SK-N-SH (cell line): Measurements from ENCODE around the gene VSIG10L. TPM values are rescaled to one million over a fixed set of nuclear protein-coding genes. Genes with fewer than 3 reads are reported as not detected.

Experiments used
- CTCF ChIA-PET: fragments of 300-600, 350-600 bp; formaldehyde crosslinking; extraction: SDS; loops from one replicate; lab custom pipeline; 2021; lab: Yijun Ruan, JAX
- POLR2A ChIA-PET: fragments of 350-600 bp; sonication (Branson Sonifier 250); formaldehyde crosslinking; extraction: SDS; loops from one replicate; lab custom pipeline; 2020; ENCODE audit warnings: antibody characterized with exemption, inconsistent platforms; lab: Yijun Ruan, JAX
- DNase-seq: peaks from one replicate; pipeline ENCODE4 v3.0.0; 2012
- H2AFZ ChIP-seq: fragments of 200-600 bp; sonication (generic); 2 replicates; pipeline ENCODE4 v1.8.1; 2016; ENCODE audit warnings: antibody characterized with exemption, mild to moderate bottlenecking, low read depth
- H3F3A ChIP-seq: fragments of 200-600 bp; sonication (generic); replicated peaks from 2 replicates; pipeline ENCODE3; 2016; ENCODE audit warnings: antibody characterized with exemption, mild to moderate bottlenecking; ENCODE audit not compliant: insufficient read depth
- H3K27ac ChIP-seq, 2 experiments: fragments of 200-500 bp in 1 of 2; fragments of 200-600 bp in 1 of 2; sonication (Bioruptor generic) in 1 of 2; sonication (generic), shearing (Covaris generic) in 1 of 2; 2 replicates each; pipeline versions ENCODE4 v1.5.1 to v1.6.1; 2014 to 2016; ENCODE audit warnings: low read depth in 2 of 2, inconsistent platforms in 1 of 2, low read length in 1 of 2, mild to moderate bottlenecking in 1 of 2, mixed read lengths in 1 of 2
- H3K27me3 ChIP-seq: fragments of 200-600 bp; sonication (generic), shearing (Covaris generic); 2 replicates; pipeline ENCODE4 v1.6.1; 2016; ENCODE audit warnings: mixed run types; ENCODE audit not compliant: insufficient read depth
- H3K36me3 ChIP-seq, 2 experiments: fragments of 200-500 bp in 1 of 2; fragments of 200-600 bp in 1 of 2; sonication (Bioruptor generic) in 1 of 2; sonication (generic) in 1 of 2; replicated peaks in 1 of 2; 2 replicates each; pipeline versions ENCODE3 to v1.5.1; 2014 to 2016; ENCODE audit warnings: low read length in 1 of 2, mild to moderate bottlenecking in 1 of 2; ENCODE audit not compliant: insufficient read depth in 2 of 2, control insufficient read depth in 1 of 2
- H3K4me1 ChIP-seq, 2 experiments: fragments of 200-500 bp in 1 of 2; fragments of 200-600 bp in 1 of 2; sonication (Bioruptor generic) in 1 of 2; sonication (generic), shearing (Covaris generic) in 1 of 2; 2 replicates each; pipeline versions ENCODE4 v1.5.1 to v1.6.1; 2014 to 2016; ENCODE audit warnings: low read depth in 1 of 2, low read length in 1 of 2, mixed run types in 1 of 2; ENCODE audit not compliant: insufficient read depth in 2 of 2, control insufficient read depth in 1 of 2
- H3K4me2 ChIP-seq: fragments of 200-600 bp; sonication (generic), shearing (Covaris generic); 2 replicates; pipeline ENCODE4 v1.6.1; 2017; ENCODE audit warnings: mixed run types
- H3K4me3 ChIP-seq, 2 experiments: fragments of 200-500 bp in 1 of 2; fragments of 200-600 bp in 1 of 2; sonication (Bioruptor generic) in 1 of 2; sonication (generic), shearing (Covaris generic) in 1 of 2; 2 replicates each; pipeline versions ENCODE4 v1.5.1 to v1.8.1; 2014 to 2016; ENCODE audit warnings: low read depth in 2 of 2, inconsistent platforms in 1 of 2, low read length in 1 of 2, mild to moderate bottlenecking in 1 of 2, mixed read lengths in 1 of 2, moderate library complexity in 1 of 2
- H3K79me2 ChIP-seq: fragments of 200-600 bp; sonication (generic); 2 replicates; pipeline ENCODE4 v1.8.1; 2017; ENCODE audit warnings: mild to moderate bottlenecking; ENCODE audit not compliant: insufficient read depth
- H3K9ac ChIP-seq: fragments of 200-600 bp; sonication (generic); 2 replicates; pipeline ENCODE4 v1.6.1; 2017; ENCODE audit warnings: mixed run types
- H3K9me2 ChIP-seq: fragments of 200-600 bp; sonication (generic); 2 replicates; pipeline ENCODE4 v1.6.1; 2017; ENCODE audit warnings: mixed run types
- H3K9me3 ChIP-seq: fragments of 200-600 bp; sonication (generic); 2 replicates; pipeline ENCODE4 v1.6.1; 2017; ENCODE audit warnings: mixed run types, mild to moderate bottlenecking, moderate library complexity
- H4K20me1 ChIP-seq: fragments of 200-600 bp; sonication (generic); 2 replicates; pipeline ENCODE4 v1.6.1; 2017; ENCODE audit warnings: mild to moderate bottlenecking, mixed run types; ENCODE audit not compliant: insufficient read depth
- CTCF ChIP-seq: fragments of 200-600 bp; sonication (generic); IDR thresholded peaks from 2 replicates; pipeline ENCODE4 v1.6.1; 2017; ENCODE audit warnings: antibody characterized with exemption, mild to moderate bottlenecking, moderate library complexity
- ELF1 ChIP-seq: IDR thresholded peaks from 2 replicates; pipeline ENCODE4 v1.4.0; 2012
- EZH2phosphoT487 ChIP-seq: fragments of 200-600 bp; sonication (generic); IDR thresholded peaks from 2 replicates; pipeline ENCODE4 v1.6.1; 2017; ENCODE audit warnings: low read depth, mixed run types, mild to moderate bottlenecking, antibody characterized with exemption, moderate library complexity, borderline replicate concordance
- FOXJ3 ChIP-seq: sonication (generic); formaldehyde crosslinking; IDR thresholded peaks from 2 replicates; pipeline ENCODE4 v1.5.1; 2020; ENCODE audit warnings: mild to moderate bottlenecking, missing genetic modification reagents
- FOXM1 ChIP-seq: IDR thresholded peaks from 2 replicates; pipeline ENCODE4 v1.4.0; 2012; ENCODE audit warnings: low read depth, mild to moderate bottlenecking
- GABPA ChIP-seq: IDR thresholded peaks from 2 replicates; pipeline ENCODE4 v1.4.0; 2012; ENCODE audit warnings: low read depth, mild to moderate bottlenecking
- GATA2 ChIP-seq: sonication (generic); formaldehyde crosslinking; IDR thresholded peaks from 2 replicates; pipeline ENCODE4 v1.5.0; 2020; ENCODE audit warnings: mild to moderate bottlenecking, missing genetic modification reagents
- JUND ChIP-seq: IDR thresholded peaks from 2 replicates; pipeline ENCODE4 v1.4.0; 2012
- MAX ChIP-seq: IDR thresholded peaks from 2 replicates; pipeline ENCODE4 v1.4.0; 2012; ENCODE audit warnings: low read depth
- MEF2A ChIP-seq: IDR thresholded peaks from 2 replicates; pipeline ENCODE4 v1.4.0; 2012; ENCODE audit warnings: low read depth, borderline replicate concordance
- POLR2AphosphoS5 ChIP-seq: IDR thresholded peaks from 2 replicates; pipeline ENCODE4 v1.6.1; 2012; ENCODE audit warnings: low read depth, low read length
- RAD21 ChIP-seq: IDR thresholded peaks from 2 replicates; pipeline ENCODE4 v1.6.1; 2012; ENCODE audit warnings: mild to moderate bottlenecking, low read length
- REST ChIP-seq: IDR thresholded peaks from 2 replicates; pipeline ENCODE4 v1.6.1; 2012; ENCODE audit warnings: mild to moderate bottlenecking, low read depth, low read length, moderate library complexity
- SMC3 ChIP-seq: IDR thresholded peaks from 2 replicates; pipeline ENCODE4 v1.6.1; 2012; ENCODE audit warnings: low read depth, low read length, improper control_type of control experiment
- TAF1 ChIP-seq: IDR thresholded peaks from 2 replicates; pipeline ENCODE4 v1.6.1; 2012; ENCODE audit warnings: low read depth, mild to moderate bottlenecking, low read length, moderate library complexity, borderline replicate concordance
- TEAD4 ChIP-seq: IDR thresholded peaks from 2 replicates; pipeline ENCODE4 v1.4.0; 2012; ENCODE audit warnings: mild to moderate bottlenecking, borderline replicate concordance; ENCODE audit not compliant: insufficient read depth
- ZBTB33 ChIP-seq: IDR thresholded peaks from 2 replicates; pipeline ENCODE4 v1.4.0; 2012; ENCODE audit warnings: low read depth, borderline replicate concordance
- WGBS: methylation state at CpG from one replicate; pipeline ENCODE4 v1.1.6; 2017; ENCODE audit warnings: low lambda C conversion rate; 5-methylcytosine and 5-hydroxymethylcytosine counted together
- polyA plus RNA-seq, 3 experiments: library from polyadenylated mRNA; depleted of rRNA; stranded (reverse); fragments of >200 nt; gene quantifications; 2 replicates each; pipeline ENCODE4 v1.2.3, GENCODE V29; 2012

VSIG10L gene
- polyA plus RNA-seq, 1 of the 3 experiments (the other 2 are of a cell fraction), result 2.7 TPM

GRCh38 chr19:51346742-51347141 is 4.8 kb upstream of the VSIG10L start (continued):
- no peak for TF ChIP-seq EZH2phosphoT487
- no peak for TF ChIP-seq RAD21
- no peak for TF ChIP-seq GATA2 (CRISPR knock-in tag)
- TF ChIP-seq ELF1, result no peak

GRCh38 chr19:51345076-51345620 is 3.2 kb upstream of the VSIG10L start:
- Histone ChIP-seq H3K9ac (no peak overlapping the region), H3F3A (peaks cover 3% of the 10 kb centered on the region), H3K9me3 (no peaks in the 10 kb centered on the region), H4K20me1 (no peaks in the 10 kb centered on the region), H3K79me2 (no peaks in the 10 kb centered on the region), H3K4me2 (no peak overlapping the region), H3K36me3 (no peaks in the 10 kb centered on the region), H3K27me3 (no peaks in the 10 kb centered on the region), H3K4me3 (no peak overlapping the region), H3K4me1 (peaks cover 0 to 4% of the 10 kb centered on the region in 2 experiments; a peak in 1 of 4 replicates), H2AFZ (no peak overlapping the region), H3K9me2 (no peaks in the 10 kb centered on the region)
- no peak for DNase-seq
- POLR2A ChIA-PET, result no interaction called here
- WGBS, result 88% methylated on average over 6 of the region's 9 CpGs
- TF ChIP-seq SMC3, result no peak
- TF ChIP-seq MAX, result no peak
- TF ChIP-seq FOXM1, result no peak
- TF ChIP-seq GABPA, result no peak
- TF ChIP-seq ZBTB33, result no peak
- TF ChIP-seq CTCF, result no peak
- no peak for TF ChIP-seq REST
- no peak for TF ChIP-seq JUND
- no peak for TF ChIP-seq FOXJ3 (CRISPR knock-in tag)
- no peak for TF ChIP-seq POLR2AphosphoS5
- no peak for TF ChIP-seq TAF1
- TF ChIP-seq MEF2A, result no peak
- TF ChIP-seq TEAD4, result no peak
- TF ChIP-seq, all 33 proteins: peak for 0
- CTCF ChIA-PET, result interaction anchor here (1.3 kb wide), 1 partner anchor 93 kb away, joined by 3 read pairs; no protein-coding TSS in a partner anchor
- H3K27ac ChIP-seq, result no peak overlapping the region
